PFSK-1 (cell line): ENCODE measurements around the gene ELAC2.

Experiments
- FOXP2 ChIP-seq: optimal IDR thresholded peaks from 2 replicates; pipeline ENCODE3; 2011; ENCODE audit warnings: borderline replicate concordance, control low read depth, inconsistent platforms; ENCODE audit not compliant: insufficient read depth; ENCODE audit errors: extremely low read length, extremely low read depth
- POLR2AphosphoS5 ChIP-seq: IDR thresholded peaks from 2 replicates; pipeline ENCODE4 v1.6.1; 2012; ENCODE audit warnings: low read depth, mild to moderate bottlenecking, control low read depth, low read length, moderate library complexity
- REST ChIP-seq, 2 experiments: IDR thresholded peaks; 2 replicates each; pipeline versions ENCODE4 v1.6.1 to v1.8.0; 2011 to 2012; ENCODE audit warnings: low read depth in 2 of 2, low read length in 2 of 2, control low read depth in 1 of 2, inconsistent platforms in 1 of 2, mild to moderate bottlenecking in 1 of 2, moderate library complexity in 1 of 2; ENCODE audit not compliant: insufficient read depth in 1 of 2
- SIN3A ChIP-seq: IDR thresholded peaks from 2 replicates; pipeline ENCODE4 v1.6.1; 2012; ENCODE audit warnings: mild to moderate bottlenecking, low read length, moderate library complexity, borderline replicate concordance; ENCODE audit not compliant: insufficient read depth
- TAF1 ChIP-seq: IDR thresholded peaks from 2 replicates; pipeline ENCODE4 v1.6.1; 2012; ENCODE audit warnings: low read length, control low read depth, borderline replicate concordance; ENCODE audit not compliant: insufficient read depth

Gene ELAC2

GRCh38 chr17:12961655-12962054 lies 56.2 kb downstream of the ELAC2 start:
- TF ChIP-seq TAF1 (no peak), FOXP2 (no peak), SIN3A (no peak), REST (IDR thresholded peaks at IDR 0.05; ENCODE audit: insufficient read depth in 1 of 2, low read depth in 2 of 2, low read length in 2 of 2) (no peak), POLR2AphosphoS5 (no peak)

DNA sequence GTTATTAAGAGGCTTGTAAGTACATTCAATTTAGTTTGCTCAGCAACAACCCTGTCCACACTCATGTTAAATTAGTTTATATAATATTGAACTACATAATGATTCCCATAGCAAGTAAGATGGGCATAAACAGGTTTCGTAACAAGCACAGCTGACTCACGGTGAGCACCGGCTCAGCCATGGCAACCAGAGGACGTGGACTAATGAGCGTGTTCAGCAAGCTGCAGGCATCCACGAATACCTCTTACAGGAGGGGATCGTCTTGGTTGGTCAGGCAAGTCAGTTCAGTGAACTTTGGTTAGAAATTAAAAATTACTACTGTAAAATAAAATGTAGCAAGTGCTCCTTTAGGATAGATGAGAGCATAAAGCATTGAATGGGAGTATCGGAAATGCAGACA lies 58.4 kb downstream of the ELAC2 start:
- no peak for TF ChIP-seq TAF1
- no peak for TF ChIP-seq REST (IDR thresholded peaks at IDR 0.05; ENCODE audit: insufficient read depth in 1 of 2, low read depth in 2 of 2, low read length in 2 of 2)
- no peak for TF ChIP-seq SIN3A
- no peak for TF ChIP-seq POLR2AphosphoS5
- TF ChIP-seq FOXP2: no peak

GRCh38 chr17:12958786-12959185 lies 59.0 kb downstream of the ELAC2 start:
- TF ChIP-seq SIN3A (no peak), REST (IDR thresholded peaks at IDR 0.05; ENCODE audit: insufficient read depth in 1 of 2, low read depth in 2 of 2, low read length in 2 of 2) (no peak), TAF1 (no peak), FOXP2 (no peak), POLR2AphosphoS5 (no peak)

GRCh38 chr17:12955521-12955920 lies 62.3 kb downstream of the ELAC2 start:
- no peak for TF ChIP-seq FOXP2
- no peak for TF ChIP-seq SIN3A
- TF ChIP-seq TAF1: no peak
- TF ChIP-seq REST (IDR thresholded peaks at IDR 0.05; ENCODE audit: insufficient read depth in 1 of 2, low read depth in 2 of 2, low read length in 2 of 2): no peak
- TF ChIP-seq POLR2AphosphoS5: no peak

DNA sequence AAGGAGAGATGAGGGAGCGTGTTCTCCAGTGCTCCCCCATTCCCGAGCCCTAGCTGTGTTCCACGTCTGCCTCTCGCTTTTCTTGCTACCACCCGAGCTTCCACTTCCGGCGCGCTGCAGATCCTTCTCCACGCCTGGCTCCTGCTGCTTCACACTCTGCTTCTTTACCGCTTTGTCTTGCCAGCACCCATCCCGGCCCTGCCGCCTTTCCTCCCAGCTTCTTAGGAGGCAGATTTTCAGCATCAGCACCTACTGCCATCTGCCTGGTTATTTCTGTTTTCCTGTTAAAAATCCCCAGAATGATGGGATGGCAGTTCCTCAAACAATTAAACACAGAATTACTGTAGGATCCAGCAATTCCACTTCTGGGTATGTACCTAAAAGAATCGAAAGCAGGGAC lies 64.7 kb downstream of the ELAC2 start:
- TF ChIP-seq POLR2AphosphoS5 (no peak), SIN3A (no peak), TAF1 (no peak), REST (IDR thresholded peaks at IDR 0.05; ENCODE audit: insufficient read depth in 1 of 2, low read depth in 2 of 2, low read length in 2 of 2) (no peak), FOXP2 (no peak)
